ENCODE data around the gene RNPEPL1.

GRCh38 chr2:240557101-240557751 is 11.1 kb upstream of the RNPEPL1 start:
- TF ChIP-seq POLR2AphosphoS5 (IDR thresholded peaks at IDR 0.05; ENCODE audit: borderline replicate concordance, low read depth, low read length) = no peak
- no peak for TF ChIP-seq EZH2 (IDR thresholded peaks at IDR 0.05)
- TF ChIP-seq FOXP2 (optimal IDR thresholded peaks at IDR 0.05; ENCODE audit: control extremely low read depth, extremely low read length, insufficient read depth) = no peak

All from SK-N-MC (cell line).